LNCaP clone FGC (cell line): ENCODE results near the gene POLR2A.
A peak's percentile ranks its signal among the peaks of the same experiment; 100 is the strongest.

Experiments
- DNase-seq: peaks from one replicate; pipeline ENCODE4 v3.0.0-alpha.2; 2011; ENCODE audit warnings: low read depth
- H3K4me3 ChIP-seq: 2 replicates; pipeline ENCODE4 v1.5.1; 2011; ENCODE audit warnings: mild to moderate bottlenecking, low read depth, low read length, control low read depth
- CTCF ChIP-seq: IDR thresholded peaks from 2 replicates; pipeline ENCODE4 v1.5.1; 2012; ENCODE audit warnings: mild to moderate bottlenecking; ENCODE audit not compliant: control insufficient read depth, insufficient read depth; ENCODE audit errors: extremely low read depth

Gene POLR2A

GRCh38 chr17:7438656-7439460, 45.3 kb upstream of the POLR2A start:
- no peak for TF ChIP-seq CTCF
- no peak for DNase-seq
- no peak overlapping the region for H3K4me3 ChIP-seq

GRCh38 chr17:7439462-7440112, 44.6 kb upstream of the POLR2A start, which contains the start of gene FGF11:
FGF11 (plus strand) TSS chr17:7439512; CDS start chr17:7439621, 109 bp downstream.
- DNase-seq, result no peak
- H3K4me3 ChIP-seq, result peak within 1 kb of the TSS; percentile 13; the same call in 1 of the 2 replicates
- TF ChIP-seq CTCF, result no peak

- TF ChIP-seq CTCF, result no peak
- no peak for DNase-seq
- no peak overlapping the region for H3K4me3 ChIP-seq
Measured at GRCh38 chr17:7440113-7440833, 43.9 kb upstream of the POLR2A start.

GRCh38 chr17:7440834-7441195, 43.4 kb upstream of the POLR2A start:
- H3K4me3 ChIP-seq, result no peak overlapping the region
- TF ChIP-seq CTCF, result no peak
- DNase-seq, result no peak

GRCh38 chr17:7441266-7441665, 42.9 kb upstream of the POLR2A start:
- no peak for TF ChIP-seq CTCF
- H3K4me3 ChIP-seq, result no peak overlapping the region
- DNase-seq, result no peak

- H3K4me3 ChIP-seq, result no peak overlapping the region
- TF ChIP-seq CTCF, result no peak
- DNase-seq, result no peak
Measured at GRCh38 chr17:7442142-7442541, 42.0 kb upstream of the POLR2A start.
